Keratinocyte (primary cell): ENCODE data around the gene TSPAN16. TPM values are rescaled to one million over a fixed set of nuclear protein-coding genes. Genes with fewer than 3 reads are reported as not detected.

Source experiments
- DNase-seq: peaks from one replicate; pipeline ENCODE4 v3.0.0-alpha.2; 2011; ENCODE audit warnings: low read depth, missing footprints, low spot score
- FAIRE-seq: peaks from 2 replicates; lab custom pipeline; 2011; peaks lifted over from hg19 to GRCh38; lab: Jason Lieb, UNC
- H2AFZ ChIP-seq: 2 replicates; pipeline ENCODE4 v1.6.0; 2012; ENCODE audit warnings: low read length, control low read depth, inconsistent platforms; ENCODE audit not compliant: control insufficient read depth
- H3K27ac ChIP-seq: 2 replicates; pipeline ENCODE4 v1.5.1; 2011; ENCODE audit warnings: low read length; ENCODE audit not compliant: control insufficient read depth, insufficient read depth
- H3K27me3 ChIP-seq: 3 replicates; pipeline ENCODE4 v1.6.0; 2011; ENCODE audit warnings: low read length; ENCODE audit not compliant: control insufficient read depth, insufficient read depth; ENCODE audit errors: extremely low read depth
- H3K36me3 ChIP-seq, 2 experiments: 2 replicates in 1 of 2; 3 replicates in 1 of 2; pipeline ENCODE4 v1.5.1; 2011; ENCODE audit warnings: low read length in 2 of 2, mild to moderate bottlenecking in 1 of 2; ENCODE audit not compliant: control insufficient read depth in 2 of 2, insufficient read depth in 2 of 2; ENCODE audit errors: extremely low read depth in 1 of 2
- H3K4me1 ChIP-seq: 3 replicates; pipeline ENCODE4 v1.5.1; 2011; ENCODE audit warnings: low read length; ENCODE audit not compliant: control insufficient read depth, insufficient read depth; ENCODE audit errors: extremely low read depth
- H3K4me2 ChIP-seq: 3 replicates; pipeline ENCODE4 v1.6.0; 2011; ENCODE audit warnings: low read depth, low read length; ENCODE audit not compliant: control insufficient read depth, insufficient read depth; ENCODE audit errors: extremely low read depth
- H3K4me3 ChIP-seq, 3 experiments: fragments of 200-600 bp in 1 of 3; sonication (generic) in 1 of 3; 2 replicates in 2 of 3; 3 replicates in 1 of 3; pipeline ENCODE4 v1.5.1; 2011 to 2016; ENCODE audit warnings: low read length in 3 of 3, mild to moderate bottlenecking in 3 of 3, control low read depth in 2 of 3, inconsistent platforms in 1 of 3, low read depth in 1 of 3, mixed read lengths in 1 of 3, mixed run types in 1 of 3, moderate library complexity in 1 of 3; ENCODE audit not compliant: control insufficient read depth in 2 of 3, insufficient read depth in 2 of 3; ENCODE audit errors: extremely low read depth in 1 of 3
- H3K79me2 ChIP-seq: 2 replicates; pipeline ENCODE4 v1.6.0; 2012; ENCODE audit warnings: low read length; ENCODE audit not compliant: control insufficient read depth, insufficient read depth
- H3K9ac ChIP-seq: 3 replicates; pipeline ENCODE4 v1.6.0; 2011; ENCODE audit warnings: low read length; ENCODE audit not compliant: control insufficient read depth, insufficient read depth; ENCODE audit errors: extremely low read depth
- H3K9me1 ChIP-seq: 3 replicates; pipeline ENCODE4 v1.6.0; 2011; ENCODE audit warnings: low read length; ENCODE audit not compliant: control insufficient read depth, insufficient read depth; ENCODE audit errors: extremely low read depth
- H3K9me3 ChIP-seq: 2 replicates; pipeline ENCODE4 v1.5.1; 2012; ENCODE audit warnings: low read depth, low read length; ENCODE audit not compliant: control insufficient read depth
- H4K20me1 ChIP-seq: 3 replicates; pipeline ENCODE4 v1.6.0; 2011; ENCODE audit warnings: low read length; ENCODE audit not compliant: control insufficient read depth, insufficient read depth; ENCODE audit errors: extremely low read depth
- CTCF ChIP-seq, 3 experiments: IDR thresholded peaks in 1 of 3; conservative IDR thresholded peaks in 1 of 3; optimal IDR thresholded peaks in 1 of 3; 2 replicates in 2 of 3; 3 replicates in 1 of 3; pipeline versions ENCODE3 to v1.5.1; 2011; ENCODE audit warnings: low read length in 3 of 3, mild to moderate bottlenecking in 3 of 3, moderate library complexity in 2 of 3, control low read depth in 1 of 3, inconsistent platforms in 1 of 3; ENCODE audit not compliant: insufficient read depth in 2 of 3; ENCODE audit errors: extremely low read depth in 1 of 3
- EZH2 ChIP-seq: IDR thresholded peaks from one replicate; pipeline ENCODE4 v1.6.1; 2012; ENCODE audit warnings: inconsistent platforms, mild to moderate bottlenecking, low read length, moderate library complexity
- dilution Hi-C: fragments of 300-500 bp; cut with MboI; formaldehyde crosslinking; loops from one replicate; pipeline ENCODE4 v1.7.0; 2020; ENCODE audit warnings: low sequenced_read_pairs; ENCODE audit not compliant: extremely low pct_ligation_motif_present
- polyA plus RNA-seq, 5 experiments: library from polyadenylated mRNA; depleted of rRNA in 3 of 5; stranded (reverse) in 3 of 5; stranded (forward) in 1 of 5; unstranded in 1 of 5; fragments of >200 nt; gene quantifications; 1 replicate in 1 of 5; 2 replicates in 3 of 5; 3 replicates in 1 of 5; pipeline versions ENCODE4 v1.2.1 to v1.2.3, GENCODE V29; 2011 to 2012; ENCODE audit warnings: missing spikeins in 2 of 5, low read depth in 1 of 5, low replicate concordance in 1 of 5

The TSPAN16 gene
- polyA plus RNA-seq, 1 donor (not counting 4 experiments of a cell fraction or from before 2014, with no cell fraction given): not detected

- H3K4me3 ChIP-seq: no peak overlapping the region
- peaks cover 3% of the 10 kb centered on the region for H3K9me1 ChIP-seq
- H3K4me2 ChIP-seq: no peak overlapping the region
- H3K27me3 ChIP-seq: no peaks in the 10 kb centered on the region
- peaks cover 9% of the 10 kb centered on the region for H3K4me1 ChIP-seq
- H3K9me3 ChIP-seq: no peaks in the 10 kb centered on the region
- no peak overlapping the region for H3K9ac ChIP-seq
- peaks cover 14% of the 10 kb centered on the region for H3K79me2 ChIP-seq
- H3K27ac ChIP-seq: no peak overlapping the region
- dilution Hi-C loops: no loop called here
- DNase-seq (no peak), FAIRE-seq (no peak)
- H4K20me1 ChIP-seq: no peaks in the 10 kb centered on the region
- TF ChIP-seq CTCF (optimal IDR thresholded peaks at IDR 0.05 in 1 of 3, IDR thresholded peaks at IDR 0.05 in 1 of 3, conservative IDR thresholded peaks at IDR 0.05 in 1 of 3; ENCODE audit: extremely low read depth in 1 of 3, insufficient read depth in 2 of 3, low read length in 3 of 3) (no peak), EZH2 (no peak)
- H2AFZ ChIP-seq: no peak overlapping the region
- H3K36me3 ChIP-seq: peaks cover 24 to 26% of the 10 kb centered on the region in 2 experiments
Measured at GRCh38 chr19:11335449-11336146, 39.6 kb downstream of the TSPAN16 start.

GRCh38 chr19:11337080-11337479 lies 41.1 kb downstream of the TSPAN16 start:
- Histone ChIP-seq H3K9me3 (no peaks in the 10 kb centered on the region), H3K36me3 (peaks cover 27 to 29% of the 10 kb centered on the region in 2 experiments), H3K4me2 (no peak overlapping the region), H3K9ac (no peak overlapping the region), H2AFZ (no peak overlapping the region), H3K4me3 (no peak overlapping the region), H3K79me2 (peaks cover 14% of the 10 kb centered on the region), H3K9me1 (peaks cover 3% of the 10 kb centered on the region), H3K4me1 (peaks cover 9% of the 10 kb centered on the region), H3K27ac (no peak overlapping the region), H3K27me3 (no peaks in the 10 kb centered on the region), H4K20me1 (no peaks in the 10 kb centered on the region)
- FAIRE-seq: no peak
- TF ChIP-seq CTCF (optimal IDR thresholded peaks at IDR 0.05 in 1 of 3, IDR thresholded peaks at IDR 0.05 in 1 of 3, conservative IDR thresholded peaks at IDR 0.05 in 1 of 3; ENCODE audit: extremely low read depth in 1 of 3, insufficient read depth in 2 of 3, low read length in 3 of 3) (no peak), EZH2 (no peak)
- DNase-seq: no peak
- dilution Hi-C loops: no loop called here
